H1 (cell line): ENCODE data around the gene GLUD1. TPM values are rescaled to one million over a fixed set of nuclear protein-coding genes. Genes with fewer than 3 reads are reported as not detected.

Source experiments
- CTCF ChIA-PET: fragments of 300-600 bp; sonication (Branson Sonifier 250); formaldehyde crosslinking; loops from one replicate; lab custom pipeline; 2021; ENCODE audit not compliant: partially characterized antibody; lab: Charles Lee
- POLR2A ChIA-PET: fragments of 300-600 bp; sonication (Branson Sonifier 250); formaldehyde crosslinking; loops from one replicate; lab custom pipeline; 2021; ENCODE audit warnings: inconsistent platforms; ENCODE audit not compliant: partially characterized antibody; lab: Charles Lee
- DNase-seq, 2 experiments: peaks; one replicate each; pipeline versions ENCODE4 v3.0.0 to v3.0.0-alpha.2; 2010 to 2022; ENCODE audit warnings: low spot score in 2 of 2, low read depth in 1 of 2, mixed read lengths in 1 of 2
- FAIRE-seq: peaks from 2 replicates; lab custom pipeline; 2011; peaks lifted over from hg19 to GRCh38; lab: Jason Lieb, UNC
- H2AFZ ChIP-seq: 2 replicates; pipeline ENCODE4 v1.8.1; 2012; ENCODE audit warnings: low read length, inconsistent platforms
- H2AK5ac ChIP-seq: 2 replicates; pipeline ENCODE4 v1.6.1; 2013; ENCODE audit warnings: low read depth, low read length
- H2BK120ac ChIP-seq: replicated peaks from 2 replicates; pipeline ENCODE3; 2013; ENCODE audit warnings: low read depth, low read length, inconsistent platforms
- H2BK12ac ChIP-seq: 2 replicates; pipeline ENCODE4 v1.6.1; 2013; ENCODE audit warnings: low read depth, low read length
- H2BK15ac ChIP-seq: 2 replicates; pipeline ENCODE4 v1.6.1; 2013; ENCODE audit warnings: low read length
- H2BK20ac ChIP-seq: 2 replicates; pipeline ENCODE4 v1.6.1; 2013; ENCODE audit warnings: low read length
- H2BK5ac ChIP-seq: 2 replicates; pipeline ENCODE4 v1.6.1; 2013; ENCODE audit warnings: low read depth, low read length
- H3K14ac ChIP-seq: 2 replicates; pipeline ENCODE4 v1.6.1; 2013; ENCODE audit warnings: inconsistent platforms; ENCODE audit not compliant: insufficient read length
- H3K18ac ChIP-seq: 2 replicates; pipeline ENCODE4 v1.6.1; 2013; ENCODE audit warnings: low read length; ENCODE audit errors: extremely low read depth
- H3K23ac ChIP-seq: 2 replicates; pipeline ENCODE4 v1.6.1; 2013; ENCODE audit warnings: inconsistent platforms; ENCODE audit not compliant: insufficient read length
- H3K23me2 ChIP-seq: 2 replicates; pipeline ENCODE4 v1.6.1; 2013; ENCODE audit warnings: low read depth, low read length
- H3K27ac ChIP-seq: 2 replicates; pipeline ENCODE4 v1.6.1; 2011; ENCODE audit warnings: low read depth, low read length, inconsistent platforms
- H3K27me3 ChIP-seq, 4 experiments: replicated peaks in 1 of 4; 1 replicate in 1 of 4; 2 replicates in 3 of 4; pipeline versions ENCODE4 v1.6.1 to v1.8.1; 2011 to 2013; ENCODE audit warnings: low read length in 3 of 4, mild to moderate bottlenecking in 3 of 4, inconsistent platforms in 2 of 4, mixed read lengths in 2 of 4, moderate library complexity in 1 of 4; ENCODE audit not compliant: control insufficient read depth in 3 of 4, insufficient read depth in 3 of 4; ENCODE audit errors: extremely low read depth in 1 of 4
- H3K36me3 ChIP-seq, 4 experiments: 2 replicates each; pipeline versions ENCODE4 v1.6.1 to v1.8.1; 2011 to 2013; ENCODE audit warnings: mild to moderate bottlenecking in 4 of 4, low read length in 3 of 4, moderate library complexity in 2 of 4, control low read depth in 1 of 4, inconsistent platforms in 1 of 4; ENCODE audit not compliant: insufficient read depth in 4 of 4, control insufficient read depth in 2 of 4
- H3K4ac ChIP-seq: replicated peaks from 2 replicates; pipeline ENCODE3; 2013; ENCODE audit warnings: low read length, low read depth, mixed read lengths, inconsistent platforms; ENCODE audit not compliant: insufficient read length
- H3K4me1 ChIP-seq, 4 experiments: replicated peaks in 1 of 4; 1 replicate in 1 of 4; 2 replicates in 3 of 4; pipeline versions ENCODE4 v1.6.1 to v1.8.1; 2011 to 2013; ENCODE audit warnings: low read length in 3 of 4, inconsistent platforms in 2 of 4, mixed read lengths in 1 of 4; ENCODE audit not compliant: insufficient read depth in 4 of 4, control insufficient read depth in 3 of 4
- H3K4me2 ChIP-seq, 2 experiments: 2 replicates each; pipeline versions ENCODE4 v1.6.1 to v1.8.1; 2011 to 2013; ENCODE audit warnings: low read depth in 2 of 2, low read length in 2 of 2, control low read depth in 1 of 2, inconsistent platforms in 1 of 2, mild to moderate bottlenecking in 1 of 2; ENCODE audit not compliant: insufficient read depth in 1 of 2
- H3K4me3 ChIP-seq, 4 experiments: fragments of 200-600, 300-600 bp in 1 of 4; sonication (generic), shearing (Covaris generic), sonication (Bioruptor Twin) in 1 of 4; 2 replicates each; pipeline versions ENCODE4 v1.5.1 to v1.8.1; 2011 to 2016; ENCODE audit warnings: low read length in 4 of 4, low read depth in 3 of 4, control low read depth in 2 of 4, inconsistent platforms in 2 of 4, mild to moderate bottlenecking in 2 of 4, mixed read lengths in 1 of 4, moderate library complexity in 1 of 4; ENCODE audit not compliant: insufficient read depth in 2 of 4; ENCODE audit errors: extremely low read depth in 1 of 4
- H3K56ac ChIP-seq: replicated peaks from 2 replicates; pipeline ENCODE3; 2013; ENCODE audit warnings: low read depth, mild to moderate bottlenecking, mixed read lengths, low read length, inconsistent platforms; ENCODE audit not compliant: insufficient read length
- H3K79me1 ChIP-seq: 2 replicates; pipeline ENCODE4 v1.6.1; 2013; ENCODE audit warnings: low read depth, low read length, control low read depth
- H3K79me2 ChIP-seq, 2 experiments: 2 replicates each; pipeline versions ENCODE4 v1.6.1 to v1.8.1; 2012 to 2013; ENCODE audit warnings: low read length in 2 of 2, mild to moderate bottlenecking in 2 of 2, inconsistent platforms in 1 of 2; ENCODE audit not compliant: insufficient read depth in 2 of 2, control insufficient read depth in 1 of 2
- H3K9ac ChIP-seq, 4 experiments: replicated peaks in 1 of 4; 1 replicate in 1 of 4; 2 replicates in 3 of 4; pipeline versions ENCODE4 v1.6.1 to v1.8.1; 2011 to 2013; ENCODE audit warnings: low read depth in 3 of 4, low read length in 3 of 4, control low read depth in 2 of 4, mild to moderate bottlenecking in 2 of 4, moderate library complexity in 2 of 4, inconsistent platforms in 1 of 4; ENCODE audit errors: extremely low read depth in 1 of 4
- H3K9me3 ChIP-seq, 2 experiments: 2 replicates each; pipeline versions ENCODE4 v1.6.1 to v1.8.1; 2012 to 2013; ENCODE audit warnings: mild to moderate bottlenecking in 2 of 2, moderate library complexity in 2 of 2, control low read depth in 1 of 2, inconsistent platforms in 1 of 2, low read depth in 1 of 2, low read length in 1 of 2, mixed read lengths in 1 of 2; ENCODE audit not compliant: insufficient read depth in 2 of 2
- H4K20me1 ChIP-seq, 2 experiments: replicated peaks in 1 of 2; 2 replicates each; pipeline versions ENCODE3 to v1.8.1; 2011 to 2013; ENCODE audit warnings: inconsistent platforms in 2 of 2, low read length in 2 of 2, mild to moderate bottlenecking in 1 of 2; ENCODE audit not compliant: insufficient read depth in 2 of 2, control insufficient read depth in 1 of 2
- H4K5ac ChIP-seq: 2 replicates; pipeline ENCODE4 v1.6.1; 2013; ENCODE audit warnings: low read length, low read depth, mixed read lengths, inconsistent platforms; ENCODE audit not compliant: insufficient read length
- H4K8ac ChIP-seq: 2 replicates; pipeline ENCODE4 v1.8.0; 2013; ENCODE audit warnings: mild to moderate bottlenecking, moderate library complexity, low read length, inconsistent platforms; ENCODE audit not compliant: insufficient read depth; ENCODE audit errors: extremely low read depth
- H4K91ac ChIP-seq: replicated peaks from 2 replicates; pipeline ENCODE3; 2013; ENCODE audit warnings: low read length, mixed read lengths, inconsistent platforms; ENCODE audit not compliant: insufficient read length
- BACH1 ChIP-seq: IDR thresholded peaks from 2 replicates; pipeline ENCODE4 v1.6.1; 2012; ENCODE audit warnings: low read length, improper control_type of control experiment
- CREB1 ChIP-seq: IDR thresholded peaks from 2 replicates; pipeline ENCODE4 v1.6.1; 2012; ENCODE audit warnings: inconsistent platforms
- HDAC2 ChIP-seq, 2 experiments: fragments of 300-600 bp in 1 of 2; sonication (generic) in 1 of 2; IDR thresholded peaks; 2 replicates each; pipeline ENCODE4 v1.6.1; 2011 to 2012; ENCODE audit warnings: low read depth in 2 of 2, low read length in 2 of 2, mild to moderate bottlenecking in 2 of 2, moderate library complexity in 2 of 2, borderline replicate concordance in 1 of 2, inconsistent platforms in 1 of 2
- KDM5A ChIP-seq: fragments of 200-600 bp; IDR thresholded peaks from 2 replicates; pipeline ENCODE4 v1.7.1; 2012; ENCODE audit warnings: mild to moderate bottlenecking, low read length, inconsistent platforms, mixed read lengths
- RBBP5 ChIP-seq: IDR thresholded peaks from 2 replicates; pipeline ENCODE4 v1.7.1; 2012; ENCODE audit warnings: low read depth, mild to moderate bottlenecking, inconsistent platforms, low read length, moderate library complexity, borderline replicate concordance
- SIX5 ChIP-seq: IDR thresholded peaks from 2 replicates; pipeline ENCODE4 v1.6.1; 2011; ENCODE audit warnings: mild to moderate bottlenecking, low read depth, low read length
- TCF12 ChIP-seq: IDR thresholded peaks from 2 replicates; pipeline ENCODE4 v1.6.1; 2011; ENCODE audit warnings: low read depth, mild to moderate bottlenecking, low read length
- WGBS, 2 experiments: shearing (Covaris generic) in 1 of 2; methylation state at CpG; one replicate each; pipeline versions ENCODE4 v1.1.6 to v1.1.7; 2013 to 2015; ENCODE audit warnings: low lambda C conversion rate in 2 of 2, mixed read lengths in 2 of 2, inconsistent platforms in 1 of 2, low coverage in 1 of 2, missing lambda C conversion rate in 1 of 2; ENCODE audit not compliant: insufficient replicate concordance in 2 of 2, insufficient coverage in 1 of 2, insufficient read length in 1 of 2; ENCODE audit errors: extremely low coverage in 1 of 2, missing lambda C conversion rate in 1 of 2; 5-methylcytosine and 5-hydroxymethylcytosine counted together
- polyA plus RNA-seq, 7 experiments: library from polyadenylated mRNA; depleted of rRNA in 3 of 7; stranded (reverse) in 5 of 7; unstranded in 2 of 7; fragments of >200 nt in 5 of 7; fragments of 200-250 nt in 2 of 7; gene quantifications; 1 replicate in 5 of 7; 2 replicates in 1 of 7; 4 replicates in 1 of 7; pipeline versions ENCODE4 v1.2.1 to v1.2.3, GENCODE V29; 2011 to 2013; ENCODE audit warnings: missing spikeins in 2 of 7, mixed read lengths in 2 of 7
- total RNA-seq: library from RNA; stranded (reverse); fragmentation: NEBNext Ultra II Directional; extraction: Animal tissue kit (Norgen Biotek cat#: 25700); gene quantifications from 2 replicates; pipeline ENCODE4 v1.2.1, GENCODE V29; 2021

Gene GLUD1
- total and polyA plus RNA-seq, 2 of the 8 experiments (the other 6 are each of a cell fraction or from before 2014, with no cell fraction given) = 41.0 to 96.2 TPM

GRCh38 chr10:87095236-87095945 is 748 bp upstream of the GLUD1 start:
- Histone ChIP-seq H3K9ac (peak overlapping the region; percentile 41 to 91 (median 80)), H2BK20ac (no peak overlapping the region), H3K14ac (no peak overlapping the region), H3K36me3 (peaks cover 0 to 4% (median 0%) of the 10 kb centered on the region in 4 experiments; a peak in 1 of 8 replicates), H2AFZ (peak overlapping the region; percentile 98; the same call in 1 of the 2 replicates), H2AK5ac (no peak overlapping the region), H4K8ac (peak overlapping the region; percentile 96; the same call in 1 of the 2 replicates), H3K27me3 (no peaks in the 10 kb centered on the region), H4K5ac (peak overlapping the region; percentile 94), H2BK5ac (peak overlapping the region; percentile 79), H3K79me1 (no peaks in the 10 kb centered on the region), H4K20me1 (peaks cover 2% of the 10 kb centered on the region in 2 experiments), H2BK120ac (peak overlapping the region; percentile 93), H3K9me3 (no peaks in the 10 kb centered on the region), H4K91ac (peak overlapping the region; percentile 85), H3K18ac (peak overlapping the region; percentile 44; the same call in 1 of the 2 replicates), H3K23ac (no peak overlapping the region), H3K27ac (0 out of 2 replicates have a peak overlapping the region, but pooled peaks have one; percentile 32), H3K56ac (peak overlapping the region; percentile 78), H2BK15ac (peak overlapping the region; percentile 25; the same call in 1 of the 2 replicates), H3K4ac (peak overlapping the region; percentile 90), H3K4me2 (peak overlapping the region; percentile 87 to 92), H3K4me1 (peaks cover 0 to 5% (median 1%) of the 10 kb centered on the region in 4 experiments; a peak in 2 of 7 replicates), H2BK12ac (peak overlapping the region; percentile 64), H3K4me3 (peak overlapping the region; percentile 56 to 69 (median 62)), H3K79me2 (peaks cover 0 to 44% of the 10 kb centered on the region in 2 experiments; a peak in 2 of 4 replicates), H3K23me2 (peaks cover 9% of the 10 kb centered on the region; the same call in 1 of the 2 replicates)
- CTCF ChIA-PET = interaction anchor here (0.6 to 1.7 kb wide), 3 partner anchors 129 to 156 kb away, joined by 3 to 6 read pairs (median 3); no protein-coding TSS in a partner anchor
- 16% methylated on average over 31 of the region's 60 CpGs; no CpG with 5 or more reads in 1 of the 2 experiments for WGBS, 2 experiments
- peak in 1 of 2 experiments; percentile 77 for DNase-seq
- no peak for FAIRE-seq
- POLR2A ChIA-PET = interaction anchor here (0.6 to 1.3 kb wide), 2 partner anchors 8 to 33 kb away, joined by 3 to 6 read pairs; no protein-coding TSS in a partner anchor
- no peak for TF ChIP-seq KDM5A
- peak; percentile 53; the same call in 1 of the 2 replicates for TF ChIP-seq RBBP5
- TF ChIP-seq CREB1 = peak; percentile 40; the same call in 1 of the 2 replicates
- no peak for TF ChIP-seq TCF12
- 0 out of 2 replicates have a peak, but pooled peaks have one; percentile 24 for TF ChIP-seq BACH1
- peak in 1 of 2 experiments; percentile 39; a peak in 1 of 4 replicates for TF ChIP-seq HDAC2 (IDR thresholded peaks at IDR 0.05; ENCODE audit: borderline replicate concordance in 1 of 2, low read depth in 2 of 2, low read length in 2 of 2)
- no peak for TF ChIP-seq SIX5
